ENCODE data around the gene NHSL1. TPM values are rescaled to one million over a fixed set of nuclear protein-coding genes. Genes with fewer than 3 reads are reported as not detected.

NHSL1 gene
- total and polyA plus RNA-seq, 2 of the 8 experiments (the other 6 are each of a cell fraction or from before 2014, with no cell fraction given) = 7.2 to 32.4 TPM

- no peak for TF ChIP-seq RNF2 (IDR thresholded peaks at IDR 0.05; ENCODE audit: borderline replicate concordance, low read depth, low read length, missing control alignments, poor library complexity, severe bottlenecking)
- TF ChIP-seq SIX5 (IDR thresholded peaks at IDR 0.05; ENCODE audit: low read depth, low read length) = no peak
- no peak for TF ChIP-seq BCL11A (IDR thresholded peaks at IDR 0.05; ENCODE audit: low read depth in 2 of 2, low read length in 2 of 2)
- TF ChIP-seq SP4 (IDR thresholded peaks at IDR 0.05; ENCODE audit: low read length) = no peak
- TF ChIP-seq YY1 (IDR thresholded peaks at IDR 0.05; ENCODE audit: low read depth, low read length) = no peak
- no peak for TF ChIP-seq SP2 (IDR thresholded peaks at IDR 0.05; ENCODE audit: low read length)
- TF ChIP-seq, protein P1, sequence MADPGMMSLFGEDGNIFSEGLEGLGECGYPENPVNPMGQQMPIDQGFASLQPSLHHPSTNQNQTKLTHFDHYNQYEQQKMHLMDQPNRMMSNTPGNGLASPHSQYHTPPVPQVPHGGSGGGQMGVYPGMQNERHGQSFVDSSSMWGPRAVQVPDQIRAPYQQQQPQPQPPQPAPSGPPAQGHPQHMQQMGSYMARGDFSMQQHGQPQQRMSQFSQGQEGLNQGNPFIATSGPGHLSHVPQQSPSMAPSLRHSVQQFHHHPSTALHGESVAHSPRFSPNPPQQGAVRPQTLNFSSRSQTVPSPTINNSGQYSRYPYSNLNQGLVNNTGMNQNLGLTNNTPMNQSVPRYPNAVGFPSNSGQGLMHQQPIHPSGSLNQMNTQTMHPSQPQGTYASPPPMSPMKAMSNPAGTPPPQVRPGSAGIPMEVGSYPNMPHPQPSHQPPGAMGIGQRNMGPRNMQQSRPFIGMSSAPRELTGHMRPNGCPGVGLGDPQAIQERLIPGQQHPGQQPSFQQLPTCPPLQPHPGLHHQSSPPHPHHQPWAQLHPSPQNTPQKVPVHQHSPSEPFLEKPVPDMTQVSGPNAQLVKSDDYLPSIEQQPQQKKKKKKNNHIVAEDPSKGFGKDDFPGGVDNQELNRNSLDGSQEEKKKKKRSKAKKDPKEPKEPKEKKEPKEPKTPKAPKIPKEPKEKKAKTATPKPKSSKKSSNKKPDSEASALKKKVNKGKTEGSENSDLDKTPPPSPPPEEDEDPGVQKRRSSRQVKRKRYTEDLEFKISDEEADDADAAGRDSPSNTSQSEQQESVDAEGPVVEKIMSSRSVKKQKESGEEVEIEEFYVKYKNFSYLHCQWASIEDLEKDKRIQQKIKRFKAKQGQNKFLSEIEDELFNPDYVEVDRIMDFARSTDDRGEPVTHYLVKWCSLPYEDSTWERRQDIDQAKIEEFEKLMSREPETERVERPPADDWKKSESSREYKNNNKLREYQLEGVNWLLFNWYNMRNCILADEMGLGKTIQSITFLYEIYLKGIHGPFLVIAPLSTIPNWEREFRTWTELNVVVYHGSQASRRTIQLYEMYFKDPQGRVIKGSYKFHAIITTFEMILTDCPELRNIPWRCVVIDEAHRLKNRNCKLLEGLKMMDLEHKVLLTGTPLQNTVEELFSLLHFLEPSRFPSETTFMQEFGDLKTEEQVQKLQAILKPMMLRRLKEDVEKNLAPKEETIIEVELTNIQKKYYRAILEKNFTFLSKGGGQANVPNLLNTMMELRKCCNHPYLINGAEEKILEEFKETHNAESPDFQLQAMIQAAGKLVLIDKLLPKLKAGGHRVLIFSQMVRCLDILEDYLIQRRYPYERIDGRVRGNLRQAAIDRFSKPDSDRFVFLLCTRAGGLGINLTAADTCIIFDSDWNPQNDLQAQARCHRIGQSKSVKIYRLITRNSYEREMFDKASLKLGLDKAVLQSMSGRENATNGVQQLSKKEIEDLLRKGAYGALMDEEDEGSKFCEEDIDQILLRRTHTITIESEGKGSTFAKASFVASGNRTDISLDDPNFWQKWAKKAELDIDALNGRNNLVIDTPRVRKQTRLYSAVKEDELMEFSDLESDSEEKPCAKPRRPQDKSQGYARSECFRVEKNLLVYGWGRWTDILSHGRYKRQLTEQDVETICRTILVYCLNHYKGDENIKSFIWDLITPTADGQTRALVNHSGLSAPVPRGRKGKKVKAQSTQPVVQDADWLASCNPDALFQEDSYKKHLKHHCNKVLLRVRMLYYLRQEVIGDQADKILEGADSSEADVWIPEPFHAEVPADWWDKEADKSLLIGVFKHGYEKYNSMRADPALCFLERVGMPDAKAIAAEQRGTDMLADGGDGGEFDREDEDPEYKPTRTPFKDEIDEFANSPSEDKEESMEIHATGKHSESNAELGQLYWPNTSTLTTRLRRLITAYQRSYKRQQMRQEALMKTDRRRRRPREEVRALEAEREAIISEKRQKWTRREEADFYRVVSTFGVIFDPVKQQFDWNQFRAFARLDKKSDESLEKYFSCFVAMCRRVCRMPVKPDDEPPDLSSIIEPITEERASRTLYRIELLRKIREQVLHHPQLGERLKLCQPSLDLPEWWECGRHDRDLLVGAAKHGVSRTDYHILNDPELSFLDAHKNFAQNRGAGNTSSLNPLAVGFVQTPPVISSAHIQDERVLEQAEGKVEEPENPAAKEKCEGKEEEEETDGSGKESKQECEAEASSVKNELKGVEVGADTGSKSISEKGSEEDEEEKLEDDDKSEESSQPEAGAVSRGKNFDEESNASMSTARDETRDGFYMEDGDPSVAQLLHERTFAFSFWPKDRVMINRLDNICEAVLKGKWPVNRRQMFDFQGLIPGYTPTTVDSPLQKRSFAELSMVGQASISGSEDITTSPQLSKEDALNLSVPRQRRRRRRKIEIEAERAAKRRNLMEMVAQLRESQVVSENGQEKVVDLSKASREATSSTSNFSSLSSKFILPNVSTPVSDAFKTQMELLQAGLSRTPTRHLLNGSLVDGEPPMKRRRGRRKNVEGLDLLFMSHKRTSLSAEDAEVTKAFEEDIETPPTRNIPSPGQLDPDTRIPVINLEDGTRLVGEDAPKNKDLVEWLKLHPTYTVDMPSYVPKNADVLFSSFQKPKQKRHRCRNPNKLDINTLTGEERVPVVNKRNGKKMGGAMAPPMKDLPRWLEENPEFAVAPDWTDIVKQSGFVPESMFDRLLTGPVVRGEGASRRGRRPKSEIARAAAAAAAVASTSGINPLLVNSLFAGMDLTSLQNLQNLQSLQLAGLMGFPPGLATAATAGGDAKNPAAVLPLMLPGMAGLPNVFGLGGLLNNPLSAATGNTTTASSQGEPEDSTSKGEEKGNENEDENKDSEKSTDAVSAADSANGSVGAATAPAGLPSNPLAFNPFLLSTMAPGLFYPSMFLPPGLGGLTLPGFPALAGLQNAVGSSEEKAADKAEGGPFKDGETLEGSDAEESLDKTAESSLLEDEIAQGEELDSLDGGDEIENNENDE (IDR thresholded peaks at IDR 0.05; ENCODE audit: insufficient replicate concordance, low read length) = no peak
- no peak for TF ChIP-seq SIN3A (conservative IDR thresholded peaks at IDR 0.05 in 1 of 2, IDR thresholded peaks at IDR 0.05 in 1 of 2; ENCODE audit: low read depth in 1 of 2, low read length in 2 of 2)
Measured at GRCh38 chr6:138523347-138524210, 24.3 kb upstream of the NHSL1 start (continued).
